Adipose tissue (tissue), 3 donors: ENCODE measurements around the gene ARRDC1. TPM values are rescaled to one million over a fixed set of nuclear protein-coding genes. Genes with fewer than 3 reads are reported as not detected.
"Not testable (repeated sequence)": the region's sequence is repeated elsewhere in the genome, so short reads cannot be mapped to it uniquely, and the experiment has no call there.

ENCODE experiments used
- H3K27ac ChIP-seq: one replicate; pipeline ENCODE4 v1.5.1; 2013; ENCODE audit warnings: low read depth, low read length
- WGBS, 3 donors: extraction: QIAGEN DNeasy Blood & Tissue Kit; methylation state at CpG; one replicate each; pipeline ENCODE4 v1.1.7; 2013; 5-methylcytosine and 5-hydroxymethylcytosine counted together
- polyA plus RNA-seq, 3 donors: library from polyadenylated mRNA; stranded (reverse); fragments of 200-250 nt; gene quantifications; one replicate each; pipeline ENCODE4 v1.2.3, GENCODE V29; 2013
- donor health status: healthy with polysubstance abuse.
- donor health status: Bipolar disorder and iron deficiency.
- donor health status: healthy.

ARRDC1 gene, protein sequence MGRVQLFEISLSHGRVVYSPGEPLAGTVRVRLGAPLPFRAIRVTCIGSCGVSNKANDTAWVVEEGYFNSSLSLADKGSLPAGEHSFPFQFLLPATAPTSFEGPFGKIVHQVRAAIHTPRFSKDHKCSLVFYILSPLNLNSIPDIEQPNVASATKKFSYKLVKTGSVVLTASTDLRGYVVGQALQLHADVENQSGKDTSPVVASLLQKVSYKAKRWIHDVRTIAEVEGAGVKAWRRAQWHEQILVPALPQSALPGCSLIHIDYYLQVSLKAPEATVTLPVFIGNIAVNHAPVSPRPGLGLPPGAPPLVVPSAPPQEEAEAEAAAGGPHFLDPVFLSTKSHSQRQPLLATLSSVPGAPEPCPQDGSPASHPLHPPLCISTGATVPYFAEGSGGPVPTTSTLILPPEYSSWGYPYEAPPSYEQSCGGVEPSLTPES
- 10 to 100 TPM; 37.1 to 87.6 (median 39.7) TPM for polyA plus RNA-seq

- no peak within 1 kb of the TSS for H3K27ac ChIP-seq
- WGBS, 3 donors: 1% methylated on average over 39 to 111 of the region's 111 CpGs
Measured at GRCh38 chr9:137605121-137606004, at the start of gene ARRDC1. ARRDC1 (plus strand) TSS chr9:137605686; CDS start chr9:137605718, 32 bp downstream.

GRCh38 chr9:137556069-137556838, 49.2 kb upstream of the ARRDC1 start:
- H3K27ac ChIP-seq: no peak overlapping the region
- 80 to 87% (median 84%) methylated on average over 24 of the region's 24 CpGs for WGBS, 3 donors

DNA sequence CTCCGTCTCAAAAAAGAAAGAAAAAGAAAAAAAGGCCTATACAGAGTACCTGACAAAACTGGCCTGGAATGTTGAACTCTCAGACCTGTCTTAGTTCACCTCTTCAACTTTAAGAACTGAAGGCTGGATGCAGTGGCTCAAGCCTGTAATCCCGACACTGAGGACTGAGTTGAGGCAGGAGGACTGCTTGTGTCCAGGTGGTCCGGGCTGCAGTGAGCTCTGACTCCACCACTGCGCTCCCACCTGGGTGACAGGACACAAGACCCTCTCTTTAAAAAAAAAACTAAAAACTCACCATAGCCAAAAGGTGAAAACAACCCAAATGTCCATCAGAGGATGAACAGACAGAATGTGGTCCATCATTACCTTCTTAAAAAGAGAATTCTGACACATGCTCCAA, 47.4 kb upstream of the ARRDC1 start:
- no peak overlapping the region for H3K27ac ChIP-seq
- 91 to 98% (median 96%) methylated on average over 4 of the region's 4 CpGs for WGBS, 3 donors

DNA sequence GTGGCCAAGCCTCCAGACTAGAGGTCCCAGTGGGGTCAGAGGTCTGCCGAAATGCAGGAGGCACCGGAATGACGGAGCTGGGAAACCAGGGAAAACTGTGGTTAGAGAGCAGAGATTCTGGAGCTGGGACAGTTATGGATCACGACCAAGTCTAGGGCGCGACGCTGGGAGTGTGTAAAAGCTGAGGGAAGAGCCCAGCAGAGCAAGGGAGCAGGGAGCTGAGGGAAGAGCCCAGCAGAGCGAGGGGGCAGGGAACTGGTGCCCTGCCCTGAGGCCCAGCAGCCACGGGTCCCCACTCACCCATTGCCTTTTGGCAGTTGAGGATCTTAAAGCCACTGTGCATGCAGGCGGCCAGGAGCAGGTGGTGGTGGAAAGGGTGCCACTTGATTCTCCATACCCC, 41.4 kb upstream of the ARRDC1 start:
- H3K27ac ChIP-seq: no peak overlapping the region
- WGBS, 3 donors: 88 to 94% (median 93%) methylated on average over 10 of the region's 10 CpGs

DNA sequence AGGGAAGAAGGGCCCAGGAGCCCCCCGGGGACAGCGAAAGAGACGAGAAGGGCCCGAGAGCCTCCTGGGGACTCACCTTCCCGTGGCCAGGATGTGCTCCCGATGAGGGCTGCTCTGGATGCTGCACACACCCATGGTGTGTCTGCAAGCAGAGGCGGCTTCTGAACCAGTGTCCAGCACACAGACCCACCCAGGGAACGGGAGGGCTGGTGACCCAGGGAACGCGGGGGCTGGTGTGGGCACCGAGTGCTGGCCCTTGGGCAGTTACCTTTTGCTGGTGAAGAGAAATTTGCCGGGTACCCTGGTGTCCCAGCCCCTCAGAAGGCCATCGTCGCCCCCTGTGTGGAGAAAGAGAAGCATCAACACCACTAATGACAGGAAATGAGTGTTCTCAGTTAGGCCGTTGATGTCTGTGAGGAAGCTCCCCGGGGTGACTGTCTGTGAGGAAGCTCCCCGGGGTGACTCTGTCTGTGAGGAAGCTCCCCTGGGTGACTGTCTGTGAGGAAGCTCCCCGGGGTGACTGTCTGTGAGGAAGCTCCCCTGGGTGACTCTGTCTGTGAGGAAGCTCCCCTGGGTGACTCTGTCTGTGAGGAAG, 40.6 kb upstream of the ARRDC1 start:
- H3K27ac ChIP-seq: no peak overlapping the region
- WGBS, 3 donors: 82 to 90% (median 83%) methylated on average over 17 to 18 of the region's 18 CpGs

GRCh38 chr9:137568445-137568844, 37.0 kb upstream of the ARRDC1 start:
- not testable (repeated sequence) for H3K27ac ChIP-seq
- 82 to 87% (median 87%) methylated on average over 5 of the region's 5 CpGs for WGBS, 3 donors

DNA sequence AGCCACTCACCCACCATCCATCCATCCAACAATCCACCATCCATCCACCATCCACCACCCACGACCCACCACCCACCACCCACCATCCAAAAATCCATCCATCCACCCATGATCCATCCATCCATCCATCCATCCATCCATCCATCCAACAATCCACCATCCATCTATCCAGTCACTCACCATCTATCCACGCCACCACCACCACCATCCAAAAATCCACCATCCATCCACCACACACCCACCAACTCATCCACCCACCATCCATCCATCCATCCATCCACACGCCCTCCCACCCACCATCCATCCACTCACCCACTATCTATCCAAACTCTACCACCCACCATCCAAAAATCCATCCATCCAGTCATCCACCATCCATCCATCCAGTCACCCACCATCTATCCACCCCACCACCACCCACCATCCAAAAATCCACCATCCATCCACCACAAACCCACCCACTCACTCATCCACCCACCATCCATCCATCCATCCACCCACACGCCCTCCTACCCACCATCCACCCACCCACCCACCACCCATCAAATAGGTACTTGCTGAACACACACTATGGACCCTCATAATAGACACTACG, 35.8 kb upstream of the ARRDC1 start:
- 93 to 99% (median 95%) methylated on average over 5 of the region's 5 CpGs for WGBS, 3 donors
- H3K27ac ChIP-seq: no peak overlapping the region

DNA sequence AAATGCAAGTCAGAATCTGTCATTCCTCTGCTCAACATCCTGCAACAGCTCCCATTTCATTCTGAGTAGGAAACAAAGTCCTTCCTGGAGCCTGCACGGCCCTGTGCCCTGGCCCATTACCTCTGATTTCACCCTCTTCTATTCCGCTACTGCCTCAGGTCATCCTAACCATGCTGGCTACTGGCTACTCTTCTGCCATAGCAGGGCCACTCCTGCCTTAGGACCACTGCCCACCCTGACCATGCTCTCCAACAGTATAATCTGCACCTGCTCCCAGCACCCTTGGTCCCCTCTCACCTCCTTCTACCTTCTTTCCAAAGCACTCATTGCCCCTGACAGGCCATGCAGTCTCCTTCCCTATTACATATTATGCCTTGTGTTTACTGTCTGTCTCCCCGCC, 34.9 kb upstream of the ARRDC1 start:
- no peak overlapping the region for H3K27ac ChIP-seq
- 97 to 98% (median 97%) methylated on average over 3 of the region's 3 CpGs for WGBS, 3 donors

GRCh38 chr9:137574192-137574591, 31.3 kb upstream of the ARRDC1 start:
- WGBS, 3 donors: 84 to 95% (median 91%) methylated on average over 10 of the region's 10 CpGs
- no peak overlapping the region for H3K27ac ChIP-seq

DNA sequence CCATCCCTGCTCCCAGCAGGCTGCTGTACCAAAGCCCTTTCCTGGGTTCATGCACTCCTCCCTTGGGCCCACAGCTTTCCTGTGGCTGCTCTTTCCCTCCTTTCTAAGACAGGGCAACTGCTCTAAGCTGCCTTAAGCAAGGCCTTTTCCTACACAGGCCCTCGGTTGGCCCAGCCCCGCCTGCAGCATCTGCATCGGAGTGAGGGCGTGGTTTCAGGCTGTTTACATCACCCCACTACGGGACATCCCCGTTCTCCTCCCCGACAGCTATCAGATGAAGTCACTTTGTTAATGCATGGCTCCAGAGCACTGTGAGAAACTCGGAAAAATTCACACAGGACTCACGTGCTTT, 30.1 kb upstream of the ARRDC1 start:
- H3K27ac ChIP-seq: no peak overlapping the region
- 63 to 69% (median 67%) methylated on average over 9 of the region's 9 CpGs for WGBS, 3 donors

DNA sequence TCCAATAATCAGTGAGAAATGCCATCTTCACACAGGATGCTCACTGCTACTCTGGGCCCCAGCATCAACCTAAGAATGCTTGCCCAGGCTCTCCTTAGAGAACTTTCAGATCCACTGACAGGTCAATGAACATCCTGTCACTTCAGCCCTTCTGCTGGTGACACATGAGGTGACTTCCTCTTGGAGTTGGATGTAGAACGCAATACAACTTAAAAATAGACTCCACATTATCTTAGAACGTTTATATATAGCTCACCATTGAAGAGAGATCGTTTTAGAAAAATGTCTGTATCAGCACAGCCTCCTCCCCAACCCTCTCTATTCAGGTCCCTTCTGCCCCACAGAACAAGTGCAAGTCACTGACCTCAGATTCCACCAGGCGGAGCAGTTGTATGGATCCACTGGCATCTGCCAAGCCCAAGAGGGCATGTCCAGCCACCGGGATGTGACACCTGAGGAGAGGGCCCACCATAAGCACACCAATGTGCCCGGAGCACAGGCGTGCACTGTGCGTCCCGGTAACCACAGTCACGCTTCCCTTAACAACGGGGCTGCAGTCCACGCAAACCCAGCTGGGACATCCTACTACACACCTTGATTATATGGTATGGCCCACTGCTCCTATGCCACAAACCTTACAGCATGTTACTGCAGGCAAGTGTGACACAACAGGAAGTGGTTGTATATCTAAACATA, 29.6 kb upstream of the ARRDC1 start:
- 77 to 79% (median 78%) methylated on average over 12 of the region's 12 CpGs for WGBS, 3 donors
- no peak overlapping the region for H3K27ac ChIP-seq

DNA sequence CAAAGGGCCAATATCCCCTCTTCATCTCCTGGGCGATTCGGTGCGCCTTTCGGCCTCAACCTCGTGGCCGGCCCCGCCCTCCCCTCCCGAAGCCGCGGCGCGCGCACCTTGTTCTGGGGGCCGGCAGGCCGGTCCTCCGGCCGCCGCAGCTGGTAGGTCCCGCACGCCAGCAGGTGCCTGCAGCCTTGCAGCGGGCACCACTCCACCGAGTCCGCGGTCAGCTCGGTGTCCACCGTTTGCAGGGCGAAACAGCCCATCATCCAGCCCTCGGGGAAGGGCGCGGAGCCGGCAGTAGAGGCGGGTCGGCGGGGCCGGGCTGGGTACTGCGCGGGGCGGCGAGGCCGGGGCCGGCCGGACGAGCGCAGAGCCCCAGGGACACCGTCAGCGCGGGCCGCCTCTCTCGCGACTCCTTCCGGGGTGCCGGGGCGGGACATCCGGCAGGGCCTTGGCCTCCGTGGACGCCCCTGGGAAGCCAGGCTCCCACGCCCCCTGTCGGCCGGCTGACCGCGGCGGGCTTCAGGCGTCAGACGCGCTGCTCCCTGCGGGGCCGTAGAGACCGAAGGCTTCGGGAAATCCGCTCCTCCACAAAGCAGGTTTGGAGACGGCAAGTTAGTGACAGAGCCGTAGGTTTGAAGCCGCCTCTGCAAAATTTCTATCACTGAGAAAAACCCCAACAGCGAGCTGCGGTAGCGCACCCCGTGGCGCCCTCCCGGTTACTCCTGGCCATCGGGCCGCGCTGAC, 26.8 kb upstream of the ARRDC1 start, which contains the start of gene DPH7:
DPH7 (minus strand) TSS at position 408 of the 741 bp plus-strand sequence; CDS start at position 260, 148 bp downstream.
- H3K27ac ChIP-seq: no peak within 1 kb of the TSS
- 1 to 2% (median 1%) methylated on average over 81 to 82 of the region's 82 CpGs for WGBS, 3 donors

GRCh38 chr9:137579259-137579604, 26.3 kb upstream of the ARRDC1 start:
- WGBS, 3 donors: 30 to 41% (median 36%) methylated on average over 19 of the region's 19 CpGs
- H3K27ac ChIP-seq: no peak overlapping the region

GRCh38 chr9:137580209-137580953, 25.1 kb upstream of the ARRDC1 start:
- H3K27ac ChIP-seq: no peak overlapping the region
- 84 to 87% (median 87%) methylated on average over 23 of the region's 23 CpGs for WGBS, 3 donors

DNA sequence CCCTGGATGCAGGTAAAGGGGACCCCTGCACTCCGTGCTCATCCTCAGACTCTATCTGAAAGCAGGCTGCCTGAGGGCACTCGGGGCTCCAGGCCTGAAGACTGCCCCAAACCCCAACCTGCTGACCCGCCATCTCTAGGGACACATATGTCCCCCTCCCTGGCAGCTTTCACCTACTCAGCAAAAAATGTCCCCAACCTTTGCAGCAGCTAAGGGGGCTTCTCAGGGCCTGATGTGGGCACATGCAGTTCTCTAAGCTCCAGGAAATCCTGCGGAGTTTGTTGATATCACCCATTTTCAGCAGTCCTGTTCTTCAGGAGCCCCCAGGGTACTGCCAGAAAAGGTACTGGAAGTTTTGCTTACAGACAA, 24.5 kb upstream of the ARRDC1 start:
- H3K27ac ChIP-seq: no peak overlapping the region
- 94 to 99% (median 96%) methylated on average over 4 of the region's 4 CpGs for WGBS, 3 donors
